T47D (cell line): ENCODE measurements around the gene RNASEL.

Experiments used
- DNase-seq, 2 experiments: peaks; one replicate each; pipeline versions ENCODE4 v3.0.0 to v3.0.0-alpha.2; 2011 to 2012; ENCODE audit warnings: low read depth in 1 of 2, low spot score in 1 of 2
- JUND ChIP-seq: IDR thresholded peaks from 2 replicates; pipeline ENCODE4 v1.6.1; 2012; ENCODE audit warnings: low read depth
- in situ Hi-C: cut with HindIII; loops from 2 replicates; pipeline ENCODE4 v1.10.0; 2016; ENCODE audit warnings: low sequenced_read_pairs, low pct_unique_long_range_greater_than_20kb

Gene RNASEL

GRCh38 chr1:182587666-182588499, 1.2 kb downstream of the RNASEL start:
- no peak for TF ChIP-seq JUND
- in situ Hi-C loops, result no loop called here
- DNase-seq, result no peak

GRCh38 chr1:182587093-182587492, 2.0 kb downstream of the RNASEL start:
- no peak for DNase-seq
- TF ChIP-seq JUND, result no peak
- in situ Hi-C loops, result no loop called here

GRCh38 chr1:182586380-182586779, 2.7 kb downstream of the RNASEL start:
- no peak for DNase-seq
- TF ChIP-seq JUND, result no peak
- in situ Hi-C loops, result no loop called here

- no peak for TF ChIP-seq JUND
- DNase-seq, result no peak
- in situ Hi-C loops, result no loop called here
Measured at GRCh38 chr1:182584746-182585145, 4.3 kb downstream of the RNASEL start.

GRCh38 chr1:182580736-182581135, 8.3 kb downstream of the RNASEL start:
- TF ChIP-seq JUND, result no peak
- DNase-seq, result no peak
- in situ Hi-C loops, result no loop called here

- DNase-seq, result no peak
- in situ Hi-C loops, result no loop called here
- TF ChIP-seq JUND, result no peak
Measured at GRCh38 chr1:182575540-182576149, 13.4 kb downstream of the RNASEL start.

GRCh38 chr1:182574156-182574555, 14.9 kb downstream of the RNASEL start:
- in situ Hi-C loops, result no loop called here
- TF ChIP-seq JUND, result no peak
- DNase-seq, result no peak

- no peak for TF ChIP-seq JUND
- in situ Hi-C loops, result no loop called here
- no peak for DNase-seq
Measured at GRCh38 chr1:182570611-182570970, 18.5 kb downstream of the RNASEL start.

- no peak for TF ChIP-seq JUND
- in situ Hi-C loops, result no loop called here
- no peak for DNase-seq
Measured at GRCh38 chr1:182569939-182570610, 19.0 kb downstream of the RNASEL start.

GRCh38 chr1:182568647-182569284, 20.3 kb downstream of the RNASEL start:
- in situ Hi-C loops, result no loop called here
- no peak for DNase-seq
- no peak for TF ChIP-seq JUND

GRCh38 chr1:182567629-182568028, 21.4 kb downstream of the RNASEL start:
- in situ Hi-C loops, result no loop called here
- DNase-seq, result no peak
- no peak for TF ChIP-seq JUND

GRCh38 chr1:182565537-182565936, 23.5 kb downstream of the RNASEL start:
- in situ Hi-C loops, result no loop called here
- no peak for DNase-seq

More at GRCh38 chr1:182565537-182565936, 23.5 kb downstream of the RNASEL start:
- TF ChIP-seq JUND, result no peak
